H4 (cell line): ENCODE data around the gene PLAGL1. TPM values are rescaled to one million over a fixed set of nuclear protein-coding genes. Genes with fewer than 3 reads are reported as not detected.
"Not testable (repeated sequence)": the region's sequence is repeated elsewhere in the genome, so short reads cannot be mapped to it uniquely, and the experiment has no call there.

ENCODE experiments used
- DNase-seq: peaks from one replicate; pipeline ENCODE4 v3.0.0-alpha.2; 2015; ENCODE audit warnings: low spot score
- total RNA-seq: library from RNA; depleted of rRNA; stranded (reverse); fragments of >200 nt; shearing (Covaris generic); gene quantifications from 2 replicates; pipeline ENCODE4 v1.2.3, GENCODE V29; 2014; rRNA removed

The PLAGL1 gene
- total RNA-seq, 1 experiment from 2014 or later = 18.5 TPM

GRCh38 chr6:143937668-143937970 is 70.4 kb downstream of the PLAGL1 start:
- no peak for DNase-seq

DNA sequence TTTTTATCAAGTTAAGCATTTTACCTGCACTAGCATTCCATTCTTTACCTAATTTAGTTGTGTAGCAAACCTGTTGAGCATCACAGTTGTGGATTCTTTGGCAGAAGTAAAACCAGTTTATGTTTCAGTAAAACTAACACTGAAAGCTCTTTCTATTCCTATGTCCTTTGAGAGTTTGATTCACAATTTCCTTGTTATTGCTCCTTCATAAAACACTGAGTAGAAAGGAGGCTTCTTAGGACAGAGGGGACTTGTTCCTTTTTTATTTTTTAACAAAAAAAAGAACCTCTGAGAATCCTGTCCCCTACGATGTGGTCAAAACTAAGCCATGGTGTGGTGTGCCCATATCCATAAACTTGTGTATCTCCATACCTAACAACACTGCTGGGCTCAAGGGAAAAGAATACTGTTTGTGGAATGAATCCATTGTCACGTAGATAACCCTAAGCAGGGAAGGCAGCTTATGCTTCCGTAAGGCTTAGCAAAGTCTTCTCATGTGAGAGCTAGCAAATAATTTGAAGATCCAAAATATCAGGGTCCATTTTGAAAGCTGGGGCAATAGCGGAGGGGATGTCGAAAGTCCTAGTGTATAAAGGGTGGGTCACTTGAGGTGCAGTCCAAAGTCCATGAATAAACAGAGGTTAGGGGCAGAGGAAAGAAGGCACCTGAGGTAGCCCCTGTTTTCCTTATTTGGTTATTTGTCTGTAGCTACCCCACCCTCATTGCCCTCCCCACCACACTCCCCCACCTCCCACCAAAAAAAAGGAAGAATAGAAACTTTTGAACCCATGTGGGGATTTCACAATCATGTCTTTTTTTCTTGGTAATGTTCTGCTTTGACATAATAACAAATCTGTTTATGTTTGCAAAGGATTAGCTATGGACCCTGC is 71.0 kb downstream of the PLAGL1 start:
- no peak for DNase-seq

- DNase-seq = no peak
Measured at GRCh38 chr6:143936347-143936746, 71.7 kb downstream of the PLAGL1 start.

DNA sequence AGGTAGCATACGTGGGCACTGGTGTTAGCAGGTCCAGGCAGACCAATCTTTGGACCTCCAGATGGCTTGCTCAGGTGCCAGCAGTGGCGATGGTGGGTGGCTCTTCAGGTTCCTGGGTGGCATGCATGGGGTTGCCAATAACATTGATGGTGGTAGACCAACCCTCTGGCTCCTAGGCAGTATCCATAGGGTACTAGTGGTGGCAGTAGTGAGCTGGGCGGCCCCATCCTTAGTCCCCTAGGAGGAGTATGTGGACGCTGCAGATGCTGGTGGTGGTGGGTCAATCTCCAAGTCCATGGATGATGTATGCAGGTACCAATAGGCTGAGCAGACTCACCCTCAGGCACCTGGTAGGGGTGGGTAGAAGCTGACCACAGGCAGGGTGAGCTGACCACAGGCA is 73.2 kb downstream of the PLAGL1 start:
- no peak for DNase-seq

- DNase-seq = no peak
Measured at GRCh38 chr6:143934331-143934730, 73.7 kb downstream of the PLAGL1 start.

GRCh38 chr6:143929975-143930374 is 78.1 kb downstream of the PLAGL1 start:
- no peak for DNase-seq

GRCh38 chr6:143928853-143929252 is 79.2 kb downstream of the PLAGL1 start:
- DNase-seq = no peak

GRCh38 chr6:143917026-143917425 is 91.0 kb downstream of the PLAGL1 start:
- DNase-seq = not testable (repeated sequence)

GRCh38 chr6:143912671-143913070 is 95.4 kb downstream of the PLAGL1 start:
- no peak for DNase-seq

- DNase-seq = no peak
Measured at GRCh38 chr6:143911028-143911427, 97.0 kb downstream of the PLAGL1 start.

DNA sequence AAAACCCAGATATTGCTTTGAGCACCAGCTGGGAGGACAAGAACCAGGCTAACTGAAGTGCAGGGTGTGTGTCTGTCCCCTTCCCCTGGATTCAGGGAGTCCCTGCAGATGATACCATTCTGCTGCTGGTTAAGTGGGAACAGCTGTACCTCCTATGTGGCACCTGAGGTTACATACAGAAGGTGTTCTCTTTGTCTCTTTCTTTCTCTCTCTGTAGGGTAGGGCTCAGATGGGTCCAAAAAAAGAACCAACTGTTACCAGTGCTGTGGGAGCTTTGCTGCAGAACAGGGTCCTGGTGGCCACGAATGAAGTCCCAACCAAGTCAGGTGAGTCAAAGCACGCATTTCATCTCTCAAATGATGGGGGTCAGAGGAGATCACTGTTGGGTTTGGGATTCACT is 105.2 kb downstream of the PLAGL1 start:
- no peak for DNase-seq

DNA sequence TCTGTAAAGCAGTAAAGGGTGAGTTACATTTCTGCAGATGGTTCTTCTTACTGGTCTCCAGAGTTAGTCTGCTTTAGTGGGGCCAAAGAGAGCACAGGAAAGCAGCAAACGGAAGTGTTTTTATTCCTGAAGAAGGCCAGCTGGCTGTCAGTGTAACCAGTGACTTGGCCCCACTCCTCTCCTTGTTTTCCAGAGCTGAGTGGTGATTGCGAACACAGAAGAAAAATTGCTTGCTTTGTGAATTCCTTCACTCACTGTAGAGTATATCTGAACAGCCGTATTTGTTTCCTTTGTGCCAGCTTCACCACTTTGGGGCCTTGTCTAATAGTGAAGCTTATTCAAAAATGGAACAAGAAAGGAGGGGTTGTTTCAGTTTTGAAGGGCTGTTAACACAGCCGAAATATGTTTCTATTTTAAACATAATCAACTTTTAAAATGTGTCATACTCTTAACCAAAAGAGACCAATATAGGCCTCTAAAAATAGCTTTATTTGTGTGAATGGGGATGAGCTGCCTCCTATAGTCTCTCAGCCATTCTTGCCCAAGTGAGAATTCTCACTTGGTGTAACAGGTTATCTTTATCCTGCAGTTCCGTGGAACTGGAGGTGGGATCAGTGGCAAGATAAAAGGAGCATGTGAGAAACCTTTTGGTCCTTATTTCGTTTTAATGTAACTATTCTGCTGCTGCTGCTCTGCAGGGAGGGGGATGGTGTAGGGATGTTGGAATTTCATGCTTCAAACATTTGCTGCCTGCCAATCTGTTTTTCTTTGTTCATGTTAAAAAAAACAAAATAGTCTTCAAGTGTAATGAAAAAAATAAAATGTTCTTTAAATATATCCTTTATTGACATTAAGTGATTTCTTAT is 105.9 kb downstream of the PLAGL1 start:
- DNase-seq = no peak

DNA sequence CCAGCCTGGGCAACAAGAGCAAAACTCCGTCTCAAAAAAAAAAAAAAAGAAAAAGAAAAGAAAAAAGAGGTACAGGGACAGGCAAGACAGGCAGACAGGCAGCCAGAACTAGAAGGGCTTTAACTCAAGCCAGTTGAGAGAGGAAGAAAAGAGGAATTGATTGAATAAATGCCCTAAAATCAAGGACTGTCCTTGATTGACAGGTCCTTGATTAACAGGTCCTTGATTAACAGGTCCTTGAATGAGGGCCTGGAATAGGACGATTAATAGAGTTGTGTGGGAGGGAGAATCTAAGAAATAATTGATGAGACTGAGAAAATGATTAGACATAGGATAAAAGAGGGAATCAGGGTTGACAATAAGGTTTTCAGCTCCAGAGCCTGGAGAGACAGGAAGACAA is 107.7 kb downstream of the PLAGL1 start:
- no peak for DNase-seq

DNA sequence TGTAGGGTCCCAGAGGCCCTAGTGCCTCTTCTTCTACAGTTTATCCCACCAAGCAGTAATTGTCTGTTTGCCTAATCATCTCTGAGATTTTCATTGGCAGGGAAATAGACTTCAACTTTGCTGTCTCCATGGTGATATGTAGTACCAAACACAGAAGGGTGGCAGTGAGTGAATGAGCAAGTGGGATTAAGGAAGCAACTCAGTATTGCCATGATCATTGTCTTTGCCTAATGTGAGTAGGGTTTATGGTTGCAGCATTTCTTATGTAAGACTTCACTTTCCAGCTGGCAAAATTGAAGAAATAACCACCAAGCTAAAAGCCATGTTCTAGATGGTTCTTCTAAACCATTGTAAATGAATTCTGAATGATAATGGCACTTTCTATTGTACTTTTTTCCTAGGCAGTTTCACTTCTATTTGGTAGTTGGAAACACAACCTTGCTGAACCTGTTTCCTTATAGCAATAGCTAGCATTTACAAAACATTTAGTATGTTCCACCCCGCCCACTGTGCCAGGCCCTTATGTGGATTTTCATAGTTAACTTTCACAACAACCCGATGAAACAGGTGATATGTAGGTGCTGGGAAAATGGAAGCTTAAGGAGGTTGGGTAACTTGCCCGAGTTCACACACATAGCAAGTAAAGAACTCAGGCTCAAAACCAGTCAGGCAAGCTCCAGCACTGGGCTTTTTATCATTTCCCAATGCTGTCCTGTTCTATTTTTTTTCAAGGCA is 111.8 kb downstream of the PLAGL1 start:
- DNase-seq = no peak

- no peak for DNase-seq
Measured at GRCh38 chr6:143894655-143895054, 113.4 kb downstream of the PLAGL1 start.

Other genes with a start within 250 kb of the PLAGL1 start
- 26.6 and 28.4 TPM in 2 replicates for gene LTV1, start 164.9 kb downstream of the PLAGL1 start, total RNA-seq
- gene ZC2HC1B, start 143.8 kb downstream of the PLAGL1 start, total RNA-seq = not detected in 2 replicates
- 108 and 155 TPM in 2 replicates for gene SF3B5, start 87.3 kb upstream of the PLAGL1 start, total RNA-seq
- gene STX11, start 142.3 kb upstream of the PLAGL1 start, total RNA-seq = not detected in 2 replicates